HG03460 (cell line): ENCODE data around the gene ZNF276.
A peak's percentile ranks its signal among the peaks of the same experiment; 100 is the strongest.
"Not testable (repeated sequence)": the region's sequence is repeated elsewhere in the genome, so short reads cannot be mapped to it uniquely, and the experiment has no call there.

Source experiments
- ATAC-seq: cut with Tn5 transposase; IDR thresholded peaks from one replicate; pipeline ENCODE4 v1.9.1; 2021; ENCODE audit not compliant: unreplicated experiment

Gene ZNF276

DNA sequence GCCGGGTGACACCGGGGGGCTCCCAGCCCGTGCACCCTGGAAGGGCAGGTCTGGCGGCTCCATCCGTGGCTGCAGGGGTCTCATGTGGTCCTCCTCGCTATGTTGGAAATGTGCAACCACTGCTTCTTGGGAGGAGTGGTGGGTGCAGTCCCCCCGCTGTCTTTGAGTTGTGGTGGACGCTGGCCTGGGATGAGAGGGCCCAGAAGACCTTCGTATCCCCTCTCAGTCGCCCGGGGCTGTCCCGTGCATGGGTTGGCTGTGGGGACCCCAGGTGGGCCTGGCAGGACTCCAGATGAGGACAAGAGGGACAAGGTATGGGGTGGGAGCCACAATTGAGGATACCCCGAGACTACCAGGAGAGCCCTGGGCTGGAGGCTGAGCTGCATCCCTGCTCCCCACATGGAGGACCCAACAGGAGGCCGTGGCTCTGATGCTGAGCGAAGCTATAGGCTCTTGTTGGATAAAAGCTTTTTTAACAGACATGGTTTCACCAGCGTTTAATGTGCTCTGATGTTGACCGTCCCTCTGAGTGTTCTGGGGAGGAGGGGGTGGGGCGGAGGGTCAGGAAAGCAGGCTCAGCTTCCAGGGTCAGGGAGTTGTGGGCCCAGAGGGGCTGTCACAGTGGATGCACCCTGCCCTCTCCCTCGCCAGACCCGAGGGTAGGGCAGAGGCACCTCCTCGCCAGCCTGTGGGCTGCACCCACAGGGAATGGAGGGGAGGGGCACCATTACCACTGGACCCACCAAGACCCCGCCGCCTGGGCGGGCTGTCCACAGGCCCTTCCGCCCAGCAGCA, 25.3 kb upstream of the ZNF276 start:
- ATAC-seq, result no peak

DNA sequence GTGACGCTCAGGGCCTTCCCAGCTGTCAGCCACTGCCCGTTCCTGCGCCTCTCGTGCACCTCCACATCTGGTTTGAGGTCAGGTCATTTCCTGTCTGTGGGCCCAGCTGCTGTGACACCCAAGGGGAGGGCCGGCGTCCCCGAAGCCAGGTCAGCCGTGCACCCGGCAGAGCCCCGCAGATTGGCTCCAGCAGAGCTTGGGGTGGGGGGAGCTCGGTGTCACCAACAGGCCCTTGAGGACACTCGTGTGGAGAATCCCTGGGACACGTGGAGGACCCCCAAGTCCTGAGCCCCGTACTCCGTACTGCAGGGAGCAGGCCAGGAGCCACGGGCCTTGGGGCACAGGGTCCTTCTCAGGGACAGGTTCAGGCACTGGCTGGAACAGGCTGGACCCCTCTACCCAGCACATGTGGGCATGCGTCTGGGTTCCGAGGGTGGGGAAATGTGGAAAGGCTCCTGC, 24.6 kb upstream of the ZNF276 start:
- no peak for ATAC-seq

DNA sequence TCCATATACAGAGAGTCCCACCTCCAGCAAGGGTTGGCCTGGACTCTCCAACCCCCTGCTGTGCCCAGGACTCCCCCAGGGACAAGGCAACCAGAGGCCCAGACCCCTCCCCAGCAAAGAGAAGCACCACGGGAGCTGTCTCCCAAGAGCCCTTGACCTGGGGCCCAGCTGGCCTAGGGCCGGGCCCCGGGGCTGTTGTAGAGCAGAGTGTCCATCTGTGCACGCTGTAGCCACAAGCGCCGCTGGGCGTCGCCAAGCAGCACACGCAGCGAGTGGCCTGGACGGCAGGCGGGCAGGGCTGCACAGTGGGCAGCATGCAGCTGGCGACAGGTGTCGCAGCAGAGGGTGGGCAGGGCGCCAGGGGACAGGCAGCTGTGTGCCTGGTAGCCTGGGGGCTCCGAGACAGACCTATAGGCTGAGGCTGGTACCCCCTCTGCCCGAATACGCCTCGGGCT, 24.1 kb upstream of the ZNF276 start:
- ATAC-seq, result no peak

DNA sequence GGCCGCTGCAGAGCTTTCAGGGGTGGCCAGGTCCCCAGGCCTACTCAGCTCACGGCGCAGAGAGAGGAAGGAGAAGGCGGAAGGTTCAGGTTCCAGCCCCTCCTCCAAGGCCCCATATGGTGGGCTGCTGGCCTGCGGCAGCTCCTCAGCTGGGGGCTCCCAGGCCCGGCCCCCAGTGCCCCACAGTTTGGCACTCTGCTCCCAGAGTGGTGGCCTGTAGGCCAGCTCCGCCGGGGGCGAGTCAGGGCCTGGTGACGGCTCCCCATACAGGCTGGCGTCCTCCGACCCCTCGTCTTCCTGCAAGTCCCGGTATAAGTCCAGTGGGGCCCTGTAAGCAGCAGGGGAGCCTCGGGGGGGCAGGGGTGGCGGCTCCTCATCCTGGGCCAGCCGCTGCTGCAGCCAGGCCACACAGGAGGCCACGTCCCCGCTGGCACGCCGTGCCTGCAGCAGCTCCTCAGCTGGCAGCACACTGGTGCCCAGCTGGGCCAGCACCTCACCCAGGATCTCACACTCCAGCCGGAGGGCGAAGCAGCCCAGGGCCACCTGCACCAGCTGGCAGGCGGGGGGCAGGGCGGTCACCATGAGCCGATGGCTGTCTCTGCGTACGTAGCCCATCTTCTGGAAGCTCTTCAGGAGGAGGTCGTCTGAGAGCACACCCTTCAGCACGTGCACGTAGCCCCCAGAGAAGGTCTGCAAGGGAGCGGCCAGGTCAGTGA, 23.6 kb upstream of the ZNF276 start:
- no peak for ATAC-seq

DNA sequence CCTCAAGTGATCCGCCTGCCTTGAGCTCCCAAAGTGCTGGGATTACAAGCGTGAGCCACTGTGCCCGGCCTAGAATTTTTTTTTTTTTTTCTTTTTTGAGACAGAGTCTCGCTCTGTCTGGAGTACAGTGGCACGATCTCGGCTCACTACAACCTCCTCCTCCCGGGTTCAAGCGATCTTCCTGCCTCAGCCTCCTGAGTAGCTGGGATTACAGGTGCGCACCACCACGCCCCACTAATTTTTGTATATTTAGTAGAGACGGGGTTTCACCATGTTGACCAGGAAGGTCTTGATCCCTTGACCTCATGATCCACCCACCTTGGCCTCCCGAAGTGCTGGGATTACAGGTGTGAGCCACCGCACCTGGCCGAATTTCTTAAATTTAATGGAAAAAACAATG, 22.6 kb upstream of the ZNF276 start:
- ATAC-seq, result not testable (repeated sequence)

DNA sequence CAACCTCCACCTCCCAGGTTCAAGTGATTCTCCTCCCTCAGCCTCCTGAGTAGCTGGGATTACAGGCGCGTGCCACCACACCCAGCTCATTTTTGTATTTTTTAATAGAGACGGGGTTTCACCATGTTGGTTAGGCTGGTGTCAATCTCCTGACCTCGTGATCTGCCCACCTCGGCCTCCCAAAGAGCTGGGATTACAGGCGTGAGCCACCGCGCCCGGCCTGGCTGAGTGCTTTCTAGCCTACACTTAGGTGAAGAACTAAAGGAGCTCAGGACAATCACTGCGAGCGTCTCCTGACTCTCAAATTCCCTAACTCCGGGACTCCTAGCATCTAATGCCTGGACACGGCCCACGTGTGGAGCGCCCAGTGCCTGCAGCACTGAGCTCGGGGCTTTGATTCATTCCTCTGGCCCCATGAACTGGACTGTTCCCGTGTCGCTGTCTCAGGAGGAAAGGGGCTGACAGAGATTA, 21.7 kb upstream of the ZNF276 start:
- ATAC-seq, result not testable (repeated sequence)

DNA sequence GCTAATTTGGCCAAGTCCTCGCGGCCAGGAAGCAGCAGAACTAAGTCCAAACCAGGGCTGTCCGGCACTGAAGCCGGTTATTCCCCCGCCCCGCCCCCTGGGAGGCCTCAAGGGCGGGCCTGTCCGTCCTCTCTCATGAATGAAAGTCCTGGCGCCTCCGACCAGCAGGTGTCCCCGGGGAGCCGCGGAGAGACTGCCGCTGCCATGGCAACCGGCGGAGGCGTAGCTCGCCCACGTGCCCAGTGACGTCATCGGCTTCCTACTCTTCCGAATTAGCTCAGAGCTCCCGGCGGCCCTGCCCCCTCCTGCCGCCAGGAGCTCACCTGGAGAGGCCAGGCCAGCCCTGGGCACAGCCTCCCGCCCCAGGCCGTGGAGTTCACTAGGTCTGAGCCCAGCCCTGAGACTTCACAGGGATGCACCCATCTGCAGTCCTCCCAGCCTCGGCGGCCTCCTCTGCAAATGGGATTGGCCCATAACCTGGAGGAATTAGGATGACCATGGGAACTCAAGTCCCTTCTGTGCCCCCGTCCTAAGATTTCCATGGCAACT, 21.2 kb upstream of the ZNF276 start:
- no peak for ATAC-seq

DNA sequence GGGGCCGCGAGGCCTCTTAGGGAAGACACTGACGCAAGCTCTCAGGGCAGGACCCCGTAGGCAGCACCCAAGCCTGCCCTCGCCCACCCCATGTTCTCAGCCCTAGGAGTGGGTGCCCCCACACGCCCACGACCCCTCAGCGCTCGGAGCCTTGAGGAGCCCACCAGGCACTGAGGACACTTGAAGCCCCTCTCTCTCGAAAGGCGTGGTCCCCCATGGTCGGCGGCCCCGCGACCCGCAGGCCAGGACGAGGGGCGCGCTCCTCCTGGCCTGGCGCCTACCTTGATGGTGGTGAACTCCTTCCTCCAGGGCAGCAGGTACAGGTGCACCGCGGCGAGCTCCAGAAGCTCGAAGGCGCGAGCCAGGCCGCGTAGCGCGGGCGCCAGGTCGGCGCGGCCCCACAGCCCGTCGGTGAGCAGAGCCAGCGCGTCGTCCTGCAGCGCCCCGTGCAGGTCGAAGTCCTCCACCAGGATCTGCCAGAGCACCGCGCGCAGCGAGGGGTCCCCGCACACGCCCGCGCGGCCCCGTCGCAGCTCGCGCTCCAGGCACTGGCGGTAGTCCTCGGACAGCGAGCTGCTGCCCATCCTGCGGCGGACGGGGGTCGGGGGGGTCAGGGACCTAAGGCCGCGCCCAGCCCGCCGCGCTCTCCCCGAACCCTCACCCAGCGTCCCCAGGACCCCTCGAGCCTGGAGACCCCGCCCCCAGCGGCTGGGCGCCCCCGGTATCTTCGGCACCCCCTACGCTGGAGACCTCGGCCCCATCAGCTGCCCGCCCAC, 20.5 kb upstream of the ZNF276 start:
- ATAC-seq, result no peak

DNA sequence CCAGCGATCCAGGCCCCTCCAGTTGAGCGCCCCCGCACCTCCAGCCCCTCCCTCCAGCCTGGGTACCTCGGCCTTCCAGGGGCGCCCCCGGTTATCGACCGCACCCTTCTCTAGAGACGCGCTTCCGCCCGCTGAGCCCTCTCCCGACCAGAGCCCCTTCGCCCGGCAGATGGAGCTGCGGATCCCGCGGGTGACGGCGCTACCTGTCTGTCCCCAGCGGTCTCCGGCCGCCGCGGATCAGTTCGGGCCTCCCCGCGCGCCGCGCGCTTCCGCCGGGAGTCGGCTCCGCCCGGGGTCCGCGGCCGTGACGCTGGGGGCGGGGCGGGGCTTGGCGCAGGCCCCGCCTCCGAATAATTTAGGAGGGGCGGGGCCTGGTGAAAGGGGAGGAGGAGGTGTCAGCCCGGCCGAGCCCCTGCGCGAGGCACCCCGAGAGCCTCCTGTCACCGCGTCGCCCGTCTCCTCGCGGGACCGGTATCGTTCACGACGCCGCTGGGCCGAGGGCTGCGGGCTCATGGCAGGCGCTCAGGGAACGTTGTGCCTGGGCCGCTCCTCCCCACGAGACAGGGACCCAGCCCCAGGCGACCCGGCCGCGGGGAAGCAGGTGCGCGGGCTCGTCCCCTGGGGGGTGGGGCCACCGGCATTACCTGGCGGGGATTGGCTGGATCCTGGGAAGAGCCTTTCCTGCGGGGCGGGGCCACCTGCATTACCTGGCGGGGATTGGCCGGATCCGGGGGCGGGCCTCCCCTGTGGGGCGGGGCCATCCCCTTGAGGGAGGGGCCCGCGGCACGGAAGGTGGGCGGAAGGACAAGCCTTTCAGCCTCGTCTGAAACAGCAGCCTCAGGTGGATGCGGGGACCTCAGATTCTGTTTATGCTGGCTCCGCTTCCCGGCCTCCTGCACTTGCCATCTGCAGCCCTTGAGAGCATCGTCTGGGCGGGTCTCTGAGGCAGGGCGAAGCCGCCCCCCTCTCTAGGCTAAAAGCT, 19.6 kb upstream of the ZNF276 start, which contains the start of gene SPATA2L:
Gene SPATA2L (minus strand): TSS at position 281 of the 982 bp plus-strand sequence. CDS start 473 bp downstream, outside the sequence.
- peak; percentile 53 for ATAC-seq

DNA sequence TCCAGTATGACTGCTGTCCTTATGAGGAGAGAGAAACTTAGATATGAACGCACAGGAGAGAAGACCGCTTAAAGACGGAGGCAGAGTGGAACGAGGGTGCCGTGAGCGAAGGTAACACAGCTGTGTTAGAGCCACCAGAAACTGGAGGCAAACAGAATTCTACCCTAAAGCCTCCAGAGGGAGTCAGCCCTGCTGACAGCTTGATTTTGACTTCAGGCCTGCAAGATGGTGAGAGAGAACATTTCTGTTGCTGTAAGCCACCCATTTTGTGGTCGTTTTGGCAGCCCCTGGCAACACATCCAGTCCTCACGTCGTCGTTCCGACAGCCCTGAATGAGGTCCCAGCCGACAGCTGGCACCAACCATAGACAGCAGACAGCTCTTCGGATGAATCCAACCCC, 17.1 kb upstream of the ZNF276 start:
- ATAC-seq, result no peak

DNA sequence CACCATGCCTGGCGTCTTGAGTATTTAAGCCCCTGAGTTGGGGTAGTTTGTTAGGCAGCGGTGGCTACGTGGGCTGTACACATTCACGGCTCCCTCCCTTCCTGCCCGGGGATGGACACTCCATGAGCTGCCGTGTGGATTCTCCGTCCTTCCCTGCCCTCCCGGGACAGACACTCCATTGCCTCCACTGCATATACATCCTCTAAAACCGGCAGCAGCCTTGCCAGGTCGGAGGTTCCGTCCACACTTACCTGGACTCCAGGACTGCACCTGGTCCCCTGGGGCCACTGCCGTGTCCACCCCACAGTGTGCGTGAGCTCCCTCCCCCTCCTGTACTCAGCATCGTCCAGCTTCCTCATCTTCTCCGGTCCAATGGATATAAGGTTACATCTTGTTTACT, 16.3 kb upstream of the ZNF276 start:
- ATAC-seq, result no peak

DNA sequence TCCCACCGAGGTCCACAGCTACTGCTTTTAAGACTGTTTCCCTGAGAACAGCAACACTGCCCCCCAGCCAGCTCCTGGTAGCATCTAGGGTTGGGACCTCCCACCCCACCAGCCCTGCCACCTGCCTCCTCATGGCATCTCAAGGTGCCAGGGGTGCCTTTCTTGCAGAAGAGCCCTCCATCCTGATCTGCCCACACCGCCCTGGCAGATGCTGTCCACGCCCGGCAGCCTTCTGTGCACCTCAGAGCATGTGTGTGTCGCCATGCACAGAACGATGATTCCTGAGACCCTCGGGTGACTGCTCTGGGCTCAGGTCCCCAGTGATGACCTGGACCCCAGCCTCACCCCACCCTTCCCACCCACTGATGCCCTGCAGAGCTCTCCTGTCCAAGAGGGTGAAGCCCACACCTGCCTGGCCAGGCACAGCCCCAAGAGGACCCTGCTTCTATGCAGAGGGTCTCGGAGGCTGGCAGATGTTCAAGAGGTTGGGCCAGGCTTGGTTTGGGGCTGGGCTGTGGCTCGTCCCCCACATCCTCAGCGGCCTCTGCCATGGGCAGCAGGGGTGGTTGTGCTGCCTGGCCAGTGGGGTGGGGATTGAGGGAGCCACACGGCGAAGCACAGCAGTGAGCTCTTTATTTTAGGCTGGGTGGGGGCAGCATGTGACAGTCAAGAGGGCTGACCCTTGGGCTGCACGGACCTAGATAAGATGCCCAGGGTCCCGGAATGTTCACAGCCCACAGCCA, 14.6 kb upstream of the ZNF276 start:
- ATAC-seq, result no peak

DNA sequence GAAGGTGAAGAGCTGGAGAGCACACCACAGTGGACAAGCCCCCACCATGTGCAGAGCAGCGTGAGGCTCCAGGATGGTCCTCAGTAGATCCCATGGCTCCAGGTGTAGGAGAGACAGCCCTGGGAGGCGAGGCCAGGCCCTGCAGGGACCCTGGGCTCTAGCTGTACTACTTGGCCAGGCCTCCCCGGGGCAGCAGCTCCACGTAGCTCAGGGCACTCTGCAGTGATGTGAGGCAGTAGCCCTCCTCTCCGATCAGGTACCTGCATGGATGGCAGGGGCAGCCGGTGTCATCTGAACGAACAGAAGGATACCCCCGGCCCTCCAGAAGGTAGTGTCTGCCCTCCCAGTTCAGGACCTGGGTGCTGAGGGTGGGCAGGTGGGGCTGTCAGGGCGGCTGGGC, 13.6 kb upstream of the ZNF276 start:
- no peak for ATAC-seq

DNA sequence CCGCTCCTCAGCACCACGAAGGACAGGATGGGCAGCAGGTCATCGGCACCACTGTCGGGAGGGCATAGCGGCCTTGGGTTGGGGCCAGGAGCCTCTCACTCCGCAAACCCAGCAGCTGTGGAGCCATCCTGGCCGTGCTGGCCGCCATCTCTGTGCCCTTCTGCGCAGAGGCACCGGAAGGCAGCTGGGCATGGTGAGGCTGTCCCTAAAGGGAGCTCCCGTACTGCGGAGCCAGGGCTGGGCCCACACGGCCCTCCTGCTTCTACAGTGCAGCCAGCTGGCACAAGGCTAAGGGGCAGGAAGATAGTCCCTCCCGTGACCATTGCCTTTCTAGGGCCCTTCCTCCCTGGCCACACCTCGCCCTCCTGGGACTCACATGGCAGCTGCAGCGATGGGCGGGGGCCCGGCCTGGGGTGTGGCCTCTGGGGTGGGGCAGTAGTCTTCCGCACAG, 12.8 kb upstream of the ZNF276 start:
- ATAC-seq, result no peak

DNA sequence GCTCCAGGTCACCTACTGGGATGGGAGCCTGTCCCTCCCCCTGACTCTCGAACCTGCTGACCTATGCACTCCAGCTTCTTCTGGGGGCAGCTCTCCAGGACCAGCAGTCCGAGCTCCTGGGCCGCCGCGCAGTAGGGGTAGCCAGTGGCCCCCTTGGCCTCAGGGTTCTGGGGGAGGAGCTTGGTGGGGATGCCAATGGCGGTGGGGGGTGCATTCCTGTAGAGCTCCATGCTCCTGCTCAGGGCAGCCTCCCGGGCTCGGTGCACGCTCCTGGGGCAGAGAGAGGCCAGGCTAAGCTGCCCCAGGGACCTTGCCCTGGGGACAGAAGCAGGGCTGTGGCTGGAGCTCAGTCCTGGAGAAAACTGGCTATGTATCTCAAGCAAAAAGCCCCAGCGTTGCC, 12.2 kb upstream of the ZNF276 start:
- ATAC-seq, result no peak

DNA sequence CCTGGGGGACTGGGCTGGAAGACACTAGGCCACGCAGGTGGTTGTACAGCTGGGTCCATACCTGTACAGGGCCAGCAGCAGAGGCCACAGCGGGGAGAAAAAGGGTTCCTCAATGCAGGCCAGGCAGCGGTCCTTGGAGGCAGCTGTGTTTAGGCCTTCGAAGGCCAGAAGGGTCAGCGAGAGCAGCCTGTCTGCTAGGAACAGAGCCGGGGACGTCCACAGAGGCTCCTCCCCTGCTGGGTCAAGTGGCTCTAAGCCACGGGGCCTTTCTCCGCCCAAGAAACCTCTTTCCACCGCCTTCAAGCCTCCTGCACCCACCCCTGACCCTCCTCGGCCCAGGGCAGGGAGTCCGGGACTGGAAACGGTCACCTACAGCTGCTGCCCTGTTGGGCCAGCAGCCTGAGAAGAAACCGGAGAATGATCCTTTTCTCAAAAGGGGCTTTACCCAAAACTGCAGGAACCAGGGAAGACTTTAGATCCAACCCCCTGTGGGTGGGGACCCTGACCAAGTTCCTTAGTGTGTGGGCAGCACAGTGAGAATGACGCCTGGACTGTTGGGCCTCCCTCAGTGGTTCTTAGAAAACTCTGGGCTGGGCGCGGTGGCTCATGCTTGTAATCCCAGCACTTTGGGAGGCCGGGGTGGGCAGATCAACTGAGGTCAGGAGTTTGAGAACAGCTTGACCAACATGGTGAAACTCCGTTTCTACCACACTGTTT, 11.5 kb upstream of the ZNF276 start:
- no peak for ATAC-seq

DNA sequence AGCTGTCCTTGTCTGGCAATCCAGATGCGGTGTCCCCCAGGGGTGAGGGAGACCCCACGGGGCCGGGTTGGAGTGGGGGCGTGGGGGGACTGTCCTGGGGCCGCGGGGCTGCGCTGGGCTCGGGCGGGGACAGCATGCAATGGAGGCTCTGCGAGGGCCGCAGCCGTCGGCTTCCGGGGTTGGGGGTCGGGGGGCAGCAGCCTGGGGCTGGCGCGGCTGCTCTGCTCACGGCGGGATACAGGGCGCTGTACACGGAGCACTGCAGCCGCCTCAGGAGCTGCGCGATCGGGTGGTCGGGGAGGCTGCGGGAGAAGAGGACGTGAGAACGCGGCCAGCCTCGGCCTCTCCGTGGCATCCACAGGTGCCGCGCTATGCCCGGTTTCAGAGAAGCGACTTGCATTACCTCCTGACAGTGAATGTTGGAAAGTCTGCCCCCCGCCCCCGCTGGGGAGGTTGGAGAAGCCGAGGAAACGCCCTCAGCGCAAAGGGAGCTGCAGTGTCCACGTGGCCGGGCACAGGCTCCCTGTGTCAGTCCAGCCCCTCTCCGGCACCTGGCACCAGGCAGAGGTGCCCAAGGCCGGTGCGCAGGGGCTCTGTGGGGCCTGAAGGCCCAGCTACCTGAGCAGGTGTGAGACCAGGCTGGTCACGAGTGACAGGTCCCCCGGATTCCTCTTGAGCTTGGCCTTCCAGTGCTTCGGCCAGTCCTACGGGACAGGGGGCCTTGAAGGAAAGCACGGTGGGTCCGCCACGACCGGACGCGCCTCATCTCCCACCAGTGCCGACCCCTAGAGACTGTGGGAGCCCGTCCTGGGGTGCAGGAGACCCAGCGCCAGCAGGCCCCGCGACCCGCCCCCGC, 10.4 kb upstream of the ZNF276 start:
- ATAC-seq, result no peak
